Cardiac muscle cell (in vitro differentiated cells and primary cell): ENCODE measurements around the gene GDF10. TPM values are rescaled to one million over a fixed set of nuclear protein-coding genes. Genes with fewer than 3 reads are reported as not detected.

ENCODE experiments used
- DNase-seq, 2 donors: peaks; one replicate each; pipeline versions ENCODE4 v3.0.0 to v3.0.0-alpha.2; 2010 to 2017; ENCODE audit warnings: low read depth in 1 of 2, low spot score in 1 of 2
- H3K27ac ChIP-seq: fragments of 200-600 bp; sonication (generic); 2 replicates; pipeline ENCODE4 v1.5.1; 2016
- H3K27me3 ChIP-seq: fragments of 200-600 bp; sonication (generic); 2 replicates; pipeline ENCODE4 v1.6.0; 2016; ENCODE audit warnings: control low read depth
- H3K36me3 ChIP-seq: fragments of 200-600 bp; sonication (generic); 2 replicates; pipeline ENCODE4 v1.5.1; 2016; ENCODE audit warnings: control low read depth
- H3K4me1 ChIP-seq: fragments of 200-600 bp; sonication (generic); 2 replicates; pipeline ENCODE4 v1.8.1; 2017; ENCODE audit warnings: low read depth, mild to moderate bottlenecking, mixed run types
- H3K4me3 ChIP-seq: fragments of 200-600 bp; sonication (generic); 2 replicates; pipeline ENCODE4 v1.5.1; 2016; ENCODE audit warnings: mild to moderate bottlenecking
- H3K9me3 ChIP-seq: fragments of 200-600 bp; sonication (generic); 2 replicates; pipeline ENCODE4 v1.5.1; 2017; ENCODE audit warnings: low read depth, mild to moderate bottlenecking, control low read depth
- CTCF ChIP-seq: IDR thresholded peaks from 2 replicates; pipeline ENCODE4 v1.5.1; 2012; ENCODE audit warnings: low read depth, mild to moderate bottlenecking, low read length
- polyA plus RNA-seq: library from polyadenylated mRNA; unstranded; fragments of >200 nt; fragmentation: Nextera tagmentation; extraction: Ambion mirVana; gene quantifications from 2 replicates; pipeline ENCODE4 v1.2.1, GENCODE V29; 2016
- total RNA-seq: library from RNA; depleted of rRNA; stranded (reverse); fragments of >200 nt; gene quantifications from 2 replicates; pipeline ENCODE4 v1.2.3, GENCODE V29; 2016

GDF10 gene
- total and polyA plus RNA-seq, 2 experiments from 2014 or later: 3.8 to 4.0 TPM

- Histone ChIP-seq H3K4me1 (no peaks in the 10 kb centered on the region), H3K27ac (no peak overlapping the region)
- DNase-seq: no peak
These were observed 11.0 kb upstream of the GDF10 start for GRCh38 chr10:47288916-47289495.

GRCh38 chr10:47289921-47290320, 10.1 kb upstream of the GDF10 start:
- H3K27ac ChIP-seq: no peak overlapping the region
- no peak overlapping the region for H3K4me3 ChIP-seq
- no peaks in the 10 kb centered on the region for H3K36me3 ChIP-seq
- DNase-seq: no peak
- no peaks in the 10 kb centered on the region for H3K9me3 ChIP-seq
- no peak for TF ChIP-seq CTCF
- H3K4me1 ChIP-seq: no peaks in the 10 kb centered on the region
- H3K27me3 ChIP-seq: peaks cover 4% of the 10 kb centered on the region

More at GRCh38 chr10:47288916-47289495, 11.0 kb upstream of the GDF10 start:
- Histone ChIP-seq H3K4me3 (no peak overlapping the region), H3K9me3 (no peaks in the 10 kb centered on the region), H3K27me3 (peaks cover 4% of the 10 kb centered on the region), H3K36me3 (no peaks in the 10 kb centered on the region)
- TF ChIP-seq CTCF: no peak

- H3K4me3 ChIP-seq: no peak overlapping the region
- peaks cover 4% of the 10 kb centered on the region for H3K27me3 ChIP-seq
- no peaks in the 10 kb centered on the region for H3K9me3 ChIP-seq
- H3K4me1 ChIP-seq: no peaks in the 10 kb centered on the region
- no peaks in the 10 kb centered on the region for H3K36me3 ChIP-seq
- no peak for DNase-seq
- H3K27ac ChIP-seq: no peak overlapping the region
- TF ChIP-seq CTCF: no peak
These were observed 9.7 kb upstream of the GDF10 start for GRCh38 chr10:47290338-47290737.

GRCh38 chr10:47291682-47292081, 8.3 kb upstream of the GDF10 start:
- H3K9me3 ChIP-seq: no peaks in the 10 kb centered on the region
- H3K27me3 ChIP-seq: peaks cover 4% of the 10 kb centered on the region
- no peak overlapping the region for H3K27ac ChIP-seq
- no peak for DNase-seq
- no peaks in the 10 kb centered on the region for H3K36me3 ChIP-seq
- TF ChIP-seq CTCF: no peak
- H3K4me3 ChIP-seq: no peak overlapping the region
- no peaks in the 10 kb centered on the region for H3K4me1 ChIP-seq

- DNase-seq: no peak
- no peaks in the 10 kb centered on the region for H3K4me1 ChIP-seq
- no peak for TF ChIP-seq CTCF
These were observed 5.9 kb upstream of the GDF10 start for GRCh38 chr10:47294057-47294456.

More at GRCh38 chr10:47294057-47294456, 5.9 kb upstream of the GDF10 start:
- no peaks in the 10 kb centered on the region for H3K9me3 ChIP-seq
- H3K4me3 ChIP-seq: no peak overlapping the region
- H3K36me3 ChIP-seq: no peaks in the 10 kb centered on the region
- H3K27me3 ChIP-seq: peaks cover 16% of the 10 kb centered on the region
- H3K27ac ChIP-seq: no peak overlapping the region
